LoVo (cell line): ENCODE results near the gene ZNF579.

Source experiments
- DNase-seq: peaks from one replicate; pipeline ENCODE4 v3.0.0-alpha.2; 2016; ENCODE audit warnings: low spot score

ZNF579 gene

GRCh38 chr19:55580628-55581144, at the start of gene ZNF579:
Gene ZNF579 (minus strand): TSS chr19:55580848. CDS start chr19:55579639, 1,209 bp downstream.
- DNase-seq, result peak; percentile 85

GRCh38 chr19:55626350-55626749, 45.7 kb upstream of the ZNF579 start:
- no peak for DNase-seq

- DNase-seq, result no peak
These were observed 44.3 kb upstream of the ZNF579 start for GRCh38 chr19:55625004-55625326.

- DNase-seq, result peak; percentile 95
These were observed 43.7 kb upstream of the ZNF579 start, which contains the start of gene ZNF784 for GRCh38 chr19:55624109-55625003. Gene ZNF784 (minus strand): TSS chr19:55624566. CDS start chr19:55624561, 5 bp downstream.

- no peak for DNase-seq
These were observed 42.9 kb upstream of the ZNF579 start for GRCh38 chr19:55623561-55623960.

GRCh38 chr19:55623130-55623529, 42.5 kb upstream of the ZNF579 start:
- no peak for DNase-seq

GRCh38 chr19:55622242-55622969, 41.8 kb upstream of the ZNF579 start:
- DNase-seq, result no peak

- DNase-seq, result no peak
These were observed 41.1 kb upstream of the ZNF579 start for GRCh38 chr19:55621673-55622231.

- no peak for DNase-seq
These were observed 40.6 kb upstream of the ZNF579 start for GRCh38 chr19:55621205-55621672.

GRCh38 chr19:55620410-55621204, 40.0 kb upstream of the ZNF579 start:
- DNase-seq, result no peak

- no peak for DNase-seq
These were observed 38.6 kb upstream of the ZNF579 start for GRCh38 chr19:55619286-55619685.

- DNase-seq, result no peak
These were observed 37.8 kb upstream of the ZNF579 start for GRCh38 chr19:55618426-55618825.

- no peak for DNase-seq
These were observed 36.8 kb upstream of the ZNF579 start for GRCh38 chr19:55617426-55617825.

GRCh38 chr19:55616395-55616875, 35.8 kb upstream of the ZNF579 start:
- no peak for DNase-seq

GRCh38 chr19:55615543-55616394, 35.1 kb upstream of the ZNF579 start:
- DNase-seq, result no peak

GRCh38 chr19:55614711-55615542, 34.3 kb upstream of the ZNF579 start:
- DNase-seq, result no peak

GRCh38 chr19:55613930-55614710, 33.5 kb upstream of the ZNF579 start:
- no peak for DNase-seq

GRCh38 chr19:55613396-55613795, 32.7 kb upstream of the ZNF579 start:
- no peak for DNase-seq
